Mesothelial cell of epicardium (in vitro differentiated cells): ENCODE measurements around the gene ACOXL. TPM values are rescaled to one million over a fixed set of nuclear protein-coding genes. Genes with fewer than 3 reads are reported as not detected.
A peak's percentile ranks its signal among the peaks of the same experiment; 100 is the strongest.
"Not testable (repeated sequence)": the region's sequence is repeated elsewhere in the genome, so short reads cannot be mapped to it uniquely, and the experiment has no call there.

ENCODE experiments used
- DNase-seq, 2 experiments: peaks; one replicate each; pipeline ENCODE4 v3.0.0; 2021; ENCODE audit warnings: low spot score in 2 of 2; ENCODE audit not compliant: unreplicated experiment in 2 of 2
- H3K27ac Mint-ChIP-seq: 2 replicates; pipeline ENCODE4 v1.8.0; 2021; ENCODE audit warnings: mixed read lengths
- H3K27me3 Mint-ChIP-seq: 2 replicates; pipeline ENCODE4 v1.8.0; 2021; ENCODE audit warnings: low read depth, mixed read lengths
- H3K36me3 Mint-ChIP-seq: 2 replicates; pipeline ENCODE4 v1.8.0; 2021; ENCODE audit warnings: mixed read lengths
- H3K4me1 Mint-ChIP-seq: 2 replicates; pipeline ENCODE4 v1.8.0; 2021; ENCODE audit warnings: mixed read lengths
- H3K4me3 Mint-ChIP-seq: 2 replicates; pipeline ENCODE4 v1.8.0; 2021; ENCODE audit warnings: mild to moderate bottlenecking, moderate library complexity, mixed read lengths
- H3K9me3 Mint-ChIP-seq: 2 replicates; pipeline ENCODE4 v1.8.0; 2021; ENCODE audit warnings: mixed read lengths
- CTCF ChIP-seq: fragments of 200-600 bp; sonication (generic); IDR thresholded peaks from one replicate; pipeline ENCODE4 v1.5.0; 2021; ENCODE audit warnings: antibody characterized with exemption; ENCODE audit not compliant: unreplicated experiment
- total RNA-seq: library from RNA; stranded (reverse); gene quantifications from 3 replicates; pipeline ENCODE4 v1.2.1, GENCODE V29; 2021

The ACOXL gene
- total RNA-seq, 1 donor from 2014 or later = 0.20 TPM

GRCh38 chr2:111068435-111069058, 336.2 kb downstream of the ACOXL start:
- Mint-ChIP-seq H3K4me1 (peaks cover 33% of the 10 kb centered on the region), H3K4me3 (no peak overlapping the region), H3K27ac (peak overlapping the region; percentile 40), H3K9me3 (peaks cover 14% of the 10 kb centered on the region), H3K36me3 (peaks cover 4% of the 10 kb centered on the region), H3K27me3 (no peaks in the 10 kb centered on the region)
- TF ChIP-seq CTCF = no peak
- no peak for DNase-seq

- no peak for TF ChIP-seq CTCF
- peaks cover 33% of the 10 kb centered on the region for H3K4me1 Mint-ChIP-seq
- H3K9me3 Mint-ChIP-seq = peaks cover 18% of the 10 kb centered on the region
- no peak for DNase-seq
- no peaks in the 10 kb centered on the region for H3K36me3 Mint-ChIP-seq
- H3K27me3 Mint-ChIP-seq = no peaks in the 10 kb centered on the region
- H3K27ac Mint-ChIP-seq = no peak overlapping the region
- H3K4me3 Mint-ChIP-seq = no peak overlapping the region
Observed at GRCh38 chr2:111069722-111070121, 337.3 kb downstream of the ACOXL start.

- H3K36me3 Mint-ChIP-seq = peaks cover 5% of the 10 kb centered on the region
- TF ChIP-seq CTCF = no peak
- H3K27ac Mint-ChIP-seq = peak overlapping the region; percentile 2
- DNase-seq = no peak
- H3K27me3 Mint-ChIP-seq = no peaks in the 10 kb centered on the region
- peaks cover 34% of the 10 kb centered on the region for H3K9me3 Mint-ChIP-seq
- H3K4me1 Mint-ChIP-seq = peaks cover 33% of the 10 kb centered on the region
- no peak overlapping the region for H3K4me3 Mint-ChIP-seq
Observed at GRCh38 chr2:111071600-111072171, 339.3 kb downstream of the ACOXL start.

- no peak for TF ChIP-seq CTCF
- H3K9me3 Mint-ChIP-seq = peaks cover 37% of the 10 kb centered on the region
- peaks cover 5% of the 10 kb centered on the region for H3K36me3 Mint-ChIP-seq
- H3K27ac Mint-ChIP-seq = no peak overlapping the region
- peaks cover 31% of the 10 kb centered on the region for H3K4me1 Mint-ChIP-seq
- H3K27me3 Mint-ChIP-seq = no peaks in the 10 kb centered on the region
- H3K4me3 Mint-ChIP-seq = no peak overlapping the region
- no peak for DNase-seq
Observed at GRCh38 chr2:111072220-111072871, 340.0 kb downstream of the ACOXL start.

GRCh38 chr2:111082659-111083058, 350.3 kb downstream of the ACOXL start:
- H3K9me3 Mint-ChIP-seq = peaks cover 32% of the 10 kb centered on the region
- not testable (repeated sequence) for H3K4me1 Mint-ChIP-seq, H3K4me3 Mint-ChIP-seq, H3K27ac Mint-ChIP-seq, DNase-seq, H3K36me3 Mint-ChIP-seq
- H3K27me3 Mint-ChIP-seq = peaks cover 36% of the 10 kb centered on the region

- TF ChIP-seq CTCF = no peak
- H3K4me3 Mint-ChIP-seq = no peak overlapping the region
- peaks cover 14% of the 10 kb centered on the region for H3K27me3 Mint-ChIP-seq
- H3K27ac Mint-ChIP-seq = no peak overlapping the region
- no peaks in the 10 kb centered on the region for H3K4me1 Mint-ChIP-seq
- DNase-seq = no peak
- no peaks in the 10 kb centered on the region for H3K9me3 Mint-ChIP-seq
- no peaks in the 10 kb centered on the region for H3K36me3 Mint-ChIP-seq
Observed at GRCh38 chr2:111091811-111092211, 359.4 kb downstream of the ACOXL start.
